ENCODE data around the gene CHD9NB.

GRCh38 chr16:53061256-53061655, 8.6 kb upstream of the CHD9NB start:
- TF ChIP-seq POLR2A (IDR thresholded peaks at IDR 0.05; ENCODE audit: low read depth): no peak
- TF ChIP-seq, protein P1, sequence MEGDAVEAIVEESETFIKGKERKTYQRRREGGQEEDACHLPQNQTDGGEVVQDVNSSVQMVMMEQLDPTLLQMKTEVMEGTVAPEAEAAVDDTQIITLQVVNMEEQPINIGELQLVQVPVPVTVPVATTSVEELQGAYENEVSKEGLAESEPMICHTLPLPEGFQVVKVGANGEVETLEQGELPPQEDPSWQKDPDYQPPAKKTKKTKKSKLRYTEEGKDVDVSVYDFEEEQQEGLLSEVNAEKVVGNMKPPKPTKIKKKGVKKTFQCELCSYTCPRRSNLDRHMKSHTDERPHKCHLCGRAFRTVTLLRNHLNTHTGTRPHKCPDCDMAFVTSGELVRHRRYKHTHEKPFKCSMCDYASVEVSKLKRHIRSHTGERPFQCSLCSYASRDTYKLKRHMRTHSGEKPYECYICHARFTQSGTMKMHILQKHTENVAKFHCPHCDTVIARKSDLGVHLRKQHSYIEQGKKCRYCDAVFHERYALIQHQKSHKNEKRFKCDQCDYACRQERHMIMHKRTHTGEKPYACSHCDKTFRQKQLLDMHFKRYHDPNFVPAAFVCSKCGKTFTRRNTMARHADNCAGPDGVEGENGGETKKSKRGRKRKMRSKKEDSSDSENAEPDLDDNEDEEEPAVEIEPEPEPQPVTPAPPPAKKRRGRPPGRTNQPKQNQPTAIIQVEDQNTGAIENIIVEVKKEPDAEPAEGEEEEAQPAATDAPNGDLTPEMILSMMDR (IDR thresholded peaks at IDR 0.05): no peak

Measured in esophagus muscularis mucosa (tissue), 3 donors.